ENCODE data around the gene ZNF384. TPM values are rescaled to one million over a fixed set of nuclear protein-coding genes. Genes with fewer than 3 reads are reported as not detected.
"Not testable (repeated sequence)": the region's sequence is repeated elsewhere in the genome, so short reads cannot be mapped to it uniquely, and the experiment has no call there.

ZNF384 gene
- total RNA-seq, 2 experiments from 2014 or later, result 67.6 TPM

GRCh38 chr12:6722863-6723262 lies 33.7 kb upstream of the ZNF384 start:
- Histone ChIP-seq H3K36me3 (ENCODE audit: insufficient read depth, low read length) (peaks cover 5% of the 10 kb centered on the region), H3K27me3 (ENCODE audit: control insufficient read depth in 1 of 2, insufficient read depth in 2 of 2, low read length in 2 of 2) (no peaks in the 10 kb centered on the region), H3K4me1 (ENCODE audit: insufficient read depth, low read length) (peaks cover 16% of the 10 kb centered on the region), H3K4me3 (ENCODE audit: low read length) (no peak overlapping the region), H3K9me3 (ENCODE audit: control insufficient read depth in 1 of 2, insufficient read depth in 1 of 2, low read length in 2 of 2) (no peaks in the 10 kb centered on the region), H3K27ac (ENCODE audit: low read depth in 1 of 2, low read length in 2 of 2) (no peak overlapping the region)
- no peak for TF ChIP-seq CTCF (IDR thresholded peaks at IDR 0.05)
- ChIA-PET CTCF (interaction anchor here (0.7 to 1.7 kb wide), 5 partner anchors 34 to 215 kb away, joined by 3 to 15 read pairs (median 5); partner anchors contain the start of gene ZNF384), POLR2A (interaction anchor here (0.6 to 3.3 kb wide), 17 partner anchors 14 to 214 kb away, joined by 3 to 164 read pairs (median 10); partner anchors contain the start of genes CDCA3, MLF2, P3H3 and PTMS)
- no peak for ATAC-seq (ENCODE audit: poor library complexity)
- Mint-ChIP-seq H3K36me3 (ENCODE audit: low read depth) (peaks cover 23% of the 10 kb centered on the region), H3K9me3 (no peaks in the 10 kb centered on the region), H3K27me3 (no peaks in the 10 kb centered on the region), H3K27ac (peak overlapping the region; percentile 83), H3K4me3 (no peak overlapping the region), H3K4me1 (ENCODE audit: low read depth) (peaks cover 28% of the 10 kb centered on the region)
- DNase-seq, result no peak
- intact Hi-C loops (cut with DNase I, micrococcal nuclease), result loop anchor here in 1 of 2 experiments (1.0 kb wide), 1 partner anchor 34 kb away; the partner anchor contains the start of gene ZNF384

- no peak for DNase-seq
- intact Hi-C loops (cut with DNase I, micrococcal nuclease), result no loop called here
- no peak overlapping the region for H3K27ac Mint-ChIP-seq
- Histone ChIP-seq H3K27me3 (ENCODE audit: control insufficient read depth in 1 of 2, insufficient read depth in 2 of 2, low read length in 2 of 2) (no peaks in the 10 kb centered on the region), H3K9me3 (ENCODE audit: control insufficient read depth in 1 of 2, insufficient read depth in 1 of 2, low read length in 2 of 2) (no peaks in the 10 kb centered on the region), H3K4me3 (ENCODE audit: low read length) (no peak overlapping the region), H3K36me3 (ENCODE audit: insufficient read depth, low read length) (no peaks in the 10 kb centered on the region), H3K27ac (ENCODE audit: low read depth in 1 of 2, low read length in 2 of 2) (no peak overlapping the region), H3K4me1 (ENCODE audit: insufficient read depth, low read length) (no peaks in the 10 kb centered on the region)
- ChIA-PET POLR2A (no interaction called here), CTCF (no interaction called here)
- TF ChIP-seq CTCF (IDR thresholded peaks at IDR 0.05), result no peak
- no peak overlapping the region for H3K4me3 Mint-ChIP-seq
- no peaks in the 10 kb centered on the region for H3K36me3 Mint-ChIP-seq (ENCODE audit: low read depth)
- peaks cover 7% of the 10 kb centered on the region for H3K27me3 Mint-ChIP-seq
- no peaks in the 10 kb centered on the region for H3K4me1 Mint-ChIP-seq (ENCODE audit: low read depth)
- no peaks in the 10 kb centered on the region for H3K9me3 Mint-ChIP-seq
- ATAC-seq (ENCODE audit: poor library complexity), result no peak
Observed at GRCh38 chr12:6716874-6717437, 27.8 kb upstream of the ZNF384 start.

GRCh38 chr12:6716031-6716873 lies 27.1 kb upstream of the ZNF384 start:
- H3K27me3 Mint-ChIP-seq; ATAC-seq (ENCODE audit: poor library complexity); H3K4me3 ChIP-seq (ENCODE audit: low read length); H3K4me3 Mint-ChIP-seq; H3K4me1 ChIP-seq (ENCODE audit: insufficient read depth, low read length); DNase-seq; H3K36me3 ChIP-seq (ENCODE audit: insufficient read depth, low read length); H3K27ac Mint-ChIP-seq; H3K27me3 ChIP-seq (ENCODE audit: control insufficient read depth in 1 of 2, insufficient read depth in 2 of 2, low read length in 2 of 2); POLR2A ChIA-PET; H3K36me3 Mint-ChIP-seq (ENCODE audit: low read depth); H3K27ac ChIP-seq (ENCODE audit: low read depth in 1 of 2, low read length in 2 of 2); intact Hi-C loops (cut with DNase I, micrococcal nuclease); H3K4me1 Mint-ChIP-seq (ENCODE audit: low read depth); CTCF ChIA-PET; H3K9me3 Mint-ChIP-seq; H3K9me3 ChIP-seq (ENCODE audit: control insufficient read depth in 1 of 2, insufficient read depth in 1 of 2, low read length in 2 of 2): not testable (repeated sequence)

All from CD4-positive, alpha-beta T cell (primary cell).